ENCODE measurements around the gene PSMB7. TPM values are rescaled to one million over a fixed set of nuclear protein-coding genes. Genes with fewer than 3 reads are reported as not detected.

PSMB7 gene
- total and polyA plus RNA-seq, 11 donors = 149 to 281 (median 176) TPM

DNA sequence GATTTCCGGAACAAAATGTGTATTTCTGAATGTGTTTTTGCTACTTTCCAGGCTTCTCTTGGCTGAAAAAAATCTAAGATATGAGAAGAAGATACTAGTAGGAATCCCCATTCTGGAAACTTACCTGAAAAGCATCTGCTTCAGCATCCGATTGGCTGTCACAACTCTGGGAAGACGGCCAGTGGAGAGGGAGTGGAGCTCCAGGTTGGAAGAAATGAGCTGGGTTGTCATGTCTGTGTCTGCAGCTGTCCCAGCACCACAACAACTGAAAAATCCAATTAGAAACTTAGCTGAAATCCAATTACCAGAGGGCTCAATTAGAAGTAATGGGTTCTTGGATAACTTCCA lies 3.0 kb downstream of the PSMB7 start:
- Histone ChIP-seq H3K36me3 (peaks cover 0 to 72% (median 68%) of the 10 kb centered on the region in 9 donors), H3K4me1 (peaks cover 0 to 28% (median 11%) of the 10 kb centered on the region in 12 donors), H3K4me3 (no peak overlapping the region), H3K27me3 (no peaks in the 10 kb centered on the region), H3K9me3 (no peaks in the 10 kb centered on the region), H3K27ac (no peak overlapping the region)
- intact Hi-C loops (cut with DNase I) = loop anchor here in 1 of 10 donors (10.0 kb wide), 1 partner anchor 453 kb away; the partner anchor contains the start of genes ARPC5L and RPL35
- DNase-seq (no peak), ATAC-seq (no peak)
- TF ChIP-seq, protein P1, sequence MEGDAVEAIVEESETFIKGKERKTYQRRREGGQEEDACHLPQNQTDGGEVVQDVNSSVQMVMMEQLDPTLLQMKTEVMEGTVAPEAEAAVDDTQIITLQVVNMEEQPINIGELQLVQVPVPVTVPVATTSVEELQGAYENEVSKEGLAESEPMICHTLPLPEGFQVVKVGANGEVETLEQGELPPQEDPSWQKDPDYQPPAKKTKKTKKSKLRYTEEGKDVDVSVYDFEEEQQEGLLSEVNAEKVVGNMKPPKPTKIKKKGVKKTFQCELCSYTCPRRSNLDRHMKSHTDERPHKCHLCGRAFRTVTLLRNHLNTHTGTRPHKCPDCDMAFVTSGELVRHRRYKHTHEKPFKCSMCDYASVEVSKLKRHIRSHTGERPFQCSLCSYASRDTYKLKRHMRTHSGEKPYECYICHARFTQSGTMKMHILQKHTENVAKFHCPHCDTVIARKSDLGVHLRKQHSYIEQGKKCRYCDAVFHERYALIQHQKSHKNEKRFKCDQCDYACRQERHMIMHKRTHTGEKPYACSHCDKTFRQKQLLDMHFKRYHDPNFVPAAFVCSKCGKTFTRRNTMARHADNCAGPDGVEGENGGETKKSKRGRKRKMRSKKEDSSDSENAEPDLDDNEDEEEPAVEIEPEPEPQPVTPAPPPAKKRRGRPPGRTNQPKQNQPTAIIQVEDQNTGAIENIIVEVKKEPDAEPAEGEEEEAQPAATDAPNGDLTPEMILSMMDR (IDR thresholded peaks at IDR 0.05) = no peak
- TF ChIP-seq POLR2A (IDR thresholded peaks at IDR 0.05) = no peak
- 89 to 95% (median 91%) methylated on average over 3 of the region's 3 CpGs for WGBS, 4 donors

DNA sequence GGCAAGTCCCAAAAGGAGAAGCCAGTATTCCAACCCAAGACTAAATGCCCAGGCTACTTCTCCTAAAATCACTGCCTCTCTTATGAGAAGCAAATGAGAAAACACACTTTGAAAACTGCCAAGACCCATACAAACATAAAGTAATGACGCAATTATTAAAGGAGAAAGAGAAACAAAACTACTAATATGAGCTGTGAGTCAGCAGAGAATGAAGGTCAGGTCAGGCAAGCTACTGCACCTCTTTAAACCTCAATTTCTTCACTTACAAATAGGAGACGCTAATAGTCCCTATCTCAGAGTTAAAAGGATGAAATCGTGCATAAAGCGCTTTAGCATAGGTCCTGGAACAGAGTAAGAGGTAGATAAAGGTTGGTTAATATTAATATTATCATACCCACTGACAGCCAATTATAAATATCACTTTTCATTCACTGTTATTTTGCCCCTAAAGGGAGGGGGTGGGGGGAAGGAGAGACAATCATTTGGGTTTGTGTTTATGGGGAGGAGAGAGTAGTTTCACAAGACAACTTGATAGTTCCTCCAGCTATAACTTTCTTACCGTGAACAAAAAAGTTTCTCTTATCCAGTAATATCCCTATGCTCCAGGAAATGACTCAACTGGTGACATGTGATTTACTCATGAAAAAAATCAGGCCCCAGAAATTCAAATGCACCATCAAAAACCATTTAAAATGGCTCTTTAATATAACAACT lies 3.6 kb downstream of the PSMB7 start:
- no peak overlapping the region for H3K27ac ChIP-seq
- no peak for DNase-seq
- no peak for ATAC-seq

DNA sequence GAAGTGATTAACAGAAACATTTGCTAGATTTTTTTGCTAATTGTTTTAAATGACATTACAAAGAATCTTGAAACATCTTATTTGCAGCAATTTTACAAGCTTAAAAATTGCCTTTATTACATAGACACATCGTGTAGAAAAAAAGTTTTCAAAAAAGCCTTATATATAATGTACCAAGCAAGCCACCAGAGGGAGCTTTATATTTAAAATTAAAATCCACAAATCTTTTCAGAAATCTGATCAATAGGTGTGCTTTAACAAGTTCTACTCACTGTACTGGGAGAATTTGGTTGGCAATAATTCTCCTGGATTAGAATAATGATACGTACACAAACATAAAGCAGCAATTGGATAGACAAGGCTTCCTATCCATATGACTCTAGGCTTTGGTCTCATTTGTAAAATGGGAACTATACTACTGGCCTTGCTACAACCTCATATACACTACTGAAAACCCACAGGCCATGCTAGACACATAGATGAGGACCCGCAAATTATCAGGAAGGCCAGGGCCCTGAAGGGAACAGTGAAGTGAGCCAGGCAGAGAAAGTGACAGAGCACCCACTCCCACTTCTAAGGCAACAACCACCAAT lies 4.8 kb downstream of the PSMB7 start:
- H3K4me1 ChIP-seq = peaks cover 0 to 28% (median 11%) of the 10 kb centered on the region in 12 donors
- intact Hi-C loops (cut with DNase I) = loop anchor here in 1 of 10 donors (10.0 kb wide), 1 partner anchor 454 kb away; the partner anchor contains the start of genes ARPC5L and RPL35
- no peak overlapping the region for H3K4me3 ChIP-seq
- TF ChIP-seq, protein P1 (IDR thresholded peaks at IDR 0.05) = peak in 6 of 12 donors; percentile 23 to 40 (median 31)
- TF ChIP-seq POLR2A (IDR thresholded peaks at IDR 0.05) = no peak
- no peaks in the 10 kb centered on the region for H3K27me3 ChIP-seq
- H3K36me3 ChIP-seq = peaks cover 0 to 90% (median 86%) of the 10 kb centered on the region in 9 donors
- no peaks in the 10 kb centered on the region for H3K9me3 ChIP-seq
- WGBS, 4 donors = 65 to 70% (median 67%) methylated on average over 3 of the region's 3 CpGs
- H3K27ac ChIP-seq = no peak overlapping the region
- ATAC-seq (no peak), DNase-seq (no peak)

More for the DNA sequence above, 3.6 kb downstream of the PSMB7 start:
- Histone ChIP-seq H3K4me1 (peaks cover 0 to 28% (median 11%) of the 10 kb centered on the region in 12 donors), H3K27me3 (no peaks in the 10 kb centered on the region), H3K9me3 (no peaks in the 10 kb centered on the region), H3K4me3 (no peak overlapping the region), H3K36me3 (peaks cover 0 to 77% (median 73%) of the 10 kb centered on the region in 9 donors)
- WGBS, 4 donors = 76 to 84% (median 79%) methylated on average over 5 of the region's 5 CpGs
- TF ChIP-seq, protein P1 (IDR thresholded peaks at IDR 0.05) = no peak
- no peak for TF ChIP-seq POLR2A (IDR thresholded peaks at IDR 0.05)
- intact Hi-C loops (cut with DNase I) = loop anchor here in 1 of 10 donors (10.0 kb wide), 1 partner anchor 453 kb away; the partner anchor contains the start of genes ARPC5L and RPL35

DNA sequence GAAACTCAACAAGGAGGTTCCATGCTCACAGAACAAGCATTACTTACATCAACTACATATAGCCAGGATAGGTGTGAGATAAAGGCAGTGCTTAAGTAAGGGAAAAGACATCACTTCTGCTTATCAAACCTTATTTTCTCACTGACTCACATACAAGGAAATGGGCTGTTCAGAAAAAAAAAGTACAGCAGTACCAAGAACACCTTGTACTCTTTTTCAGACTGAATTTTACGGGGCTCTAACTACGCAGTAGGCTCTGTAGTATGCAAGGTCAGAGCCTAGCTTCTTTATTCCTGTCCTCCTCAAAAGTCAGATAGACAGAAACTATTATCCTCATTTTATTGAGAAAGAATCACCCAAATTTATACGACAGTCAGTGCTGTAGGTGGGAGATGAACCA lies 5.8 kb downstream of the PSMB7 start:
- no peak for ATAC-seq
- Histone ChIP-seq H3K27ac (no peak overlapping the region), H3K36me3 (peaks cover 0 to 100% (median 96%) of the 10 kb centered on the region in 9 donors), H3K27me3 (no peaks in the 10 kb centered on the region), H3K4me1 (peaks cover 0 to 24% (median 8%) of the 10 kb centered on the region in 12 donors), H3K4me3 (no peak overlapping the region), H3K9me3 (no peaks in the 10 kb centered on the region)
- WGBS, 4 donors = 90 to 95% (median 92%) methylated on average over 3 of the region's 3 CpGs
- intact Hi-C loops (cut with DNase I) = no loop called here
- no peak for DNase-seq
- no peak for TF ChIP-seq POLR2A (IDR thresholded peaks at IDR 0.05)
- TF ChIP-seq, protein P1 (IDR thresholded peaks at IDR 0.05) = no peak

Measured in heart left ventricle (tissue), 16 donors.